Adrenal gland (tissue), 5 donors: ENCODE measurements around the gene PSAT1.

Experiments used
- CTCF ChIP-seq, 6 experiments: fragments of 450-650 bp in 4 of 6; fragments of 200-600 bp in 2 of 6; sonication (generic) in 1 of 6; IDR thresholded peaks; 1 replicate in 5 of 6; 2 replicates in 1 of 6; pipeline versions ENCODE4 v1.5.1 to v1.8.0; 2016 to 2021; ENCODE audit warnings: antibody characterized with exemption in 6 of 6, mild to moderate bottlenecking in 2 of 6, moderate library complexity in 1 of 6
- POLR2A ChIP-seq, 2 donors: fragments of 450-650 bp; IDR thresholded peaks; one replicate each; pipeline ENCODE4 v1.6.1; 2017; ENCODE audit warnings: antibody characterized with exemption in 2 of 2, mild to moderate bottlenecking in 2 of 2, moderate library complexity in 1 of 2
- donor health status: DM: no; HTN: no; CAD: no.

- TF ChIP-seq CTCF (IDR thresholded peaks at IDR 0.05) = no peak
- no peak for TF ChIP-seq POLR2A (IDR thresholded peaks at IDR 0.05)
These were observed 27.2 kb downstream of the PSAT1 start for GRCh38 chr9:78324068-78324650.
